ENCODE data around the gene KCNJ5.

KCNJ5 gene

GRCh38 chr11:128940603-128941002 is 49.4 kb downstream of the KCNJ5 start:
- no peak overlapping the region for H3K9ac ChIP-seq (ENCODE audit: low read length)
- no peaks in the 10 kb centered on the region for H3F3A ChIP-seq (ENCODE audit: insufficient read depth, low read length)
- H3K79me2 ChIP-seq (ENCODE audit: insufficient read depth, low read length): no peaks in the 10 kb centered on the region
- H3K27ac ChIP-seq (ENCODE audit: low read depth, low read length, poor library complexity, severe bottlenecking): no peak overlapping the region
- H3K9me3 ChIP-seq (ENCODE audit: low read length): no peaks in the 10 kb centered on the region
- H3K9me2 ChIP-seq (ENCODE audit: low read depth, low read length): no peaks in the 10 kb centered on the region
- no peaks in the 10 kb centered on the region for H3K36me3 ChIP-seq (ENCODE audit: insufficient read depth, low read length)
- H3K4me2 ChIP-seq (ENCODE audit: low read length): no peak overlapping the region
- TF ChIP-seq EZH2 (IDR thresholded peaks at IDR 0.05; ENCODE audit: borderline replicate concordance, low read length) (no peak), CTCF (IDR thresholded peaks at IDR 0.05; ENCODE audit: low read length) (no peak)
- H2AFZ ChIP-seq (ENCODE audit: low read length): no peak overlapping the region
- no peaks in the 10 kb centered on the region for H4K20me1 ChIP-seq (ENCODE audit: insufficient read depth, low read length)
- H3K4me1 ChIP-seq (ENCODE audit: insufficient read depth, low read length, severe bottlenecking): no peaks in the 10 kb centered on the region
- no peak overlapping the region for H3K4me3 ChIP-seq (ENCODE audit: low read depth, low read length, poor library complexity, severe bottlenecking)
- H3K27me3 ChIP-seq (ENCODE audit: insufficient read depth, low read length): peaks cover 2% of the 10 kb centered on the region; the same call in 1 of the 2 replicates

GRCh38 chr11:128941110-128941509 is 50.0 kb downstream of the KCNJ5 start:
- H3K4me2 ChIP-seq (ENCODE audit: low read length): no peak overlapping the region
- H3K4me1 ChIP-seq (ENCODE audit: insufficient read depth, low read length, severe bottlenecking): no peaks in the 10 kb centered on the region
- H3K4me3 ChIP-seq (ENCODE audit: low read depth, low read length, poor library complexity, severe bottlenecking): no peak overlapping the region
- H4K20me1 ChIP-seq (ENCODE audit: insufficient read depth, low read length): no peaks in the 10 kb centered on the region
- no peak overlapping the region for H3K9ac ChIP-seq (ENCODE audit: low read length)
- no peaks in the 10 kb centered on the region for H3K79me2 ChIP-seq (ENCODE audit: insufficient read depth, low read length)
- H3K27me3 ChIP-seq (ENCODE audit: insufficient read depth, low read length): peaks cover 2% of the 10 kb centered on the region; the same call in 1 of the 2 replicates
- no peaks in the 10 kb centered on the region for H3K9me2 ChIP-seq (ENCODE audit: low read depth, low read length)
- no peak overlapping the region for H2AFZ ChIP-seq (ENCODE audit: low read length)
- no peak for TF ChIP-seq EZH2 (IDR thresholded peaks at IDR 0.05; ENCODE audit: borderline replicate concordance, low read length)
- no peak for TF ChIP-seq CTCF (IDR thresholded peaks at IDR 0.05; ENCODE audit: low read length)
- no peaks in the 10 kb centered on the region for H3F3A ChIP-seq (ENCODE audit: insufficient read depth, low read length)
- H3K27ac ChIP-seq (ENCODE audit: low read depth, low read length, poor library complexity, severe bottlenecking): no peak overlapping the region
- H3K9me3 ChIP-seq (ENCODE audit: low read length): no peaks in the 10 kb centered on the region
- H3K36me3 ChIP-seq (ENCODE audit: insufficient read depth, low read length): no peaks in the 10 kb centered on the region

GRCh38 chr11:128941573-128942271 is 50.6 kb downstream of the KCNJ5 start:
- H3K36me3 ChIP-seq (ENCODE audit: insufficient read depth, low read length): no peaks in the 10 kb centered on the region
- TF ChIP-seq EZH2 (IDR thresholded peaks at IDR 0.05; ENCODE audit: borderline replicate concordance, low read length) (no peak), CTCF (IDR thresholded peaks at IDR 0.05; ENCODE audit: low read length) (no peak)
- no peaks in the 10 kb centered on the region for H3F3A ChIP-seq (ENCODE audit: insufficient read depth, low read length)
- H3K27ac ChIP-seq (ENCODE audit: low read depth, low read length, poor library complexity, severe bottlenecking): no peak overlapping the region
- H2AFZ ChIP-seq (ENCODE audit: low read length): no peak overlapping the region
- H3K4me3 ChIP-seq (ENCODE audit: low read depth, low read length, poor library complexity, severe bottlenecking): no peak overlapping the region
- no peak overlapping the region for H3K9ac ChIP-seq (ENCODE audit: low read length)
- no peaks in the 10 kb centered on the region for H3K9me2 ChIP-seq (ENCODE audit: low read depth, low read length)
- H3K4me2 ChIP-seq (ENCODE audit: low read length): no peak overlapping the region
- peaks cover 2% of the 10 kb centered on the region; the same call in 1 of the 2 replicates for H3K27me3 ChIP-seq (ENCODE audit: insufficient read depth, low read length)
- no peaks in the 10 kb centered on the region for H3K79me2 ChIP-seq (ENCODE audit: insufficient read depth, low read length)
- H3K9me3 ChIP-seq (ENCODE audit: low read length): no peaks in the 10 kb centered on the region
- no peaks in the 10 kb centered on the region for H3K4me1 ChIP-seq (ENCODE audit: insufficient read depth, low read length, severe bottlenecking)
- H4K20me1 ChIP-seq (ENCODE audit: insufficient read depth, low read length): no peaks in the 10 kb centered on the region
